Activated naive CD4-positive, alpha-beta T cell treated with anti-CD3 and anti-CD28 coated beads for 36 hours (primary cell): ENCODE results near the gene MRGPRD. TPM values are rescaled to one million over a fixed set of nuclear protein-coding genes. Genes with fewer than 3 reads are reported as not detected.
"Not testable (repeated sequence)": the region's sequence is repeated elsewhere in the genome, so short reads cannot be mapped to it uniquely, and the experiment has no call there.

Experiments
- CTCF ChIA-PET: fragments of 350-600 bp; sonication (Branson Sonifier 250); formaldehyde crosslinking; loops from one replicate; lab custom pipeline; 2021; ENCODE audit warnings: antibody characterized with exemption; lab: Charles Lee
- DNase-seq: peaks from one replicate; pipeline ENCODE4 v3.0.0-alpha.2; 2020
- H3K27ac Mint-ChIP-seq: one replicate; pipeline ENCODE4 v1.8.0; 2021; ENCODE audit warnings: mild to moderate bottlenecking, mixed read lengths
- H3K27me3 Mint-ChIP-seq: one replicate; pipeline ENCODE4 v1.8.0; 2021; ENCODE audit warnings: low read depth, mixed read lengths
- H3K36me3 Mint-ChIP-seq: one replicate; pipeline ENCODE4 v1.8.0; 2021; ENCODE audit warnings: low read depth, mixed read lengths
- H3K4me1 Mint-ChIP-seq: one replicate; pipeline ENCODE4 v1.8.0; 2021; ENCODE audit warnings: low read depth, mixed read lengths
- H3K4me3 Mint-ChIP-seq: one replicate; pipeline ENCODE4 v1.8.0; 2021; ENCODE audit warnings: mild to moderate bottlenecking, moderate library complexity, mixed read lengths
- H3K9me3 Mint-ChIP-seq: one replicate; pipeline ENCODE4 v1.8.0; 2021; ENCODE audit warnings: mixed read lengths
- intact Hi-C: fragments of 100-400 bp; cut with micrococcal nuclease; formaldehyde crosslinking; loops from one replicate; pipeline ENCODE4 v1.15.1; 2023
- total RNA-seq, 2 experiments: library from RNA; stranded (reverse); gene quantifications; one replicate each; pipeline ENCODE4 v1.2.3, GENCODE V29; 2021

Gene MRGPRD
- total RNA-seq, 2 experiments from 2014 or later, result not detected

DNA sequence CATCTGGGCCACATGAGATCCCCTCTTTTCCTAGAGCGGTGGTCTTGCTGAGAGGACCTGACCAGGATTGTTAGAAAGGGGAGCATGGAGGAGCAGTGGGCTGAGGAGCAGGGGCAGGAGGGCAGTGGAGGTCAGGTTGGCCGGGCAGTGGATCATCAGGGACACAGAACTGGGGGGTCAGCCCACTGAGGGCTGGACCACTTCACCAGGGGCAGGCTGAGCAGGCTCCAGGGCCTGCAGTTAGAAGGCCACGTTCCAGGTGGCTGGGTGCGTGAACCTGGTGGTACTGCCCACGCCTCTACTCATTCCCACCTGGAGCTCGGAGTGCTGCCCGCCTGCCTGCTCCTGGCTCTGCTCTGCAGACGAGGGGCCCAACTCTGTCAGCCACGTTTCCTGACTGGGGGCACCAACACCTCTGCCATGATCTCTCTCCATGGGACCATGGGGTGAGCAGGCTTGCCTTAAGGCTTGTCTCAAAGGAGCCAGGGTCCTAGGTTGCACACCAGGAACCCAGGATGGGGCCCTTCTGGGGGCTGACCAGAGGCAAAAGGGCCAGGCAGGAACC is 22.6 kb upstream of the MRGPRD start:
- no peaks in the 10 kb centered on the region for H3K4me1 Mint-ChIP-seq
- intact Hi-C loops, result no loop called here
- H3K4me3 Mint-ChIP-seq, result no peak overlapping the region
- no peaks in the 10 kb centered on the region for H3K9me3 Mint-ChIP-seq
- no peak for DNase-seq
- H3K27ac Mint-ChIP-seq, result no peak overlapping the region
- peaks cover 3% of the 10 kb centered on the region for H3K27me3 Mint-ChIP-seq
- H3K36me3 Mint-ChIP-seq, result no peaks in the 10 kb centered on the region
- CTCF ChIA-PET, result no interaction called here

DNA sequence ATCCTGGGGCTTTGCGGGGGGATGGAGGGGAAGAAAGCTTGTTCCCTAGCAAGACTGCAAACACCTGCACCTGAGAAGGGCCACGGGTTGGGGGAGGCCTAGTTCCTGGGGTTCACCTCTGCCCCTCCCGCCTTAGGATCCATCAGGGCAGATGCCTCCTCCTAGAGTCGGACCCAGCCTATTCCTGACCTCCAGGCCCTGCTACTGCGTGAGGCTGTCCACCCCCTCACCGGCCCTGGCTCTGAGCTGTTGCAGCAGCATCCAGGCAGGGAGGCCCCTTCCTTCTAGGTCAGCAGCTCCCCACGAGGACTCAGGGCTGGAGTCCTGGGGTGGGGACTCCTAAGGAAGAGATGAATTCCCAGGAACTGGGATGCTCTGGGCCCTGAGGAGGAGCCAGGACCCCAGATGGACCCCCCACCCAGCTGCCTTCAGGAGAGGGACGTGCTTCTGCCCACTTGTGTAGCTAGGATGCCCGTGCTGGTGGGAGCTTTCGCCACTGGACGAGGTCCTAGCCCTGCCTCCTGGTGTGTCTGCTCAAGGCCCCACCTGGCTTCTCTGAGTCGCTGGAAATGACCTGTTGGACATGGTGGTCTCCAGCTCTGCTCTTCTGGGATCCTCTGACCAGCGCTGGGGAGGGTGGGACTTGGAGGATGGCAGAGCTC is 21.9 kb upstream of the MRGPRD start:
- H3K9me3 Mint-ChIP-seq, result no peaks in the 10 kb centered on the region
- intact Hi-C loops, result no loop called here
- no peaks in the 10 kb centered on the region for H3K4me1 Mint-ChIP-seq
- H3K4me3 Mint-ChIP-seq, result no peak overlapping the region
- DNase-seq, result no peak
- H3K27me3 Mint-ChIP-seq, result peaks cover 3% of the 10 kb centered on the region
- CTCF ChIA-PET, result no interaction called here
- no peak overlapping the region for H3K27ac Mint-ChIP-seq
- H3K36me3 Mint-ChIP-seq, result no peaks in the 10 kb centered on the region

- Mint-ChIP-seq H3K9me3 (no peaks in the 10 kb centered on the region), H3K36me3 (no peaks in the 10 kb centered on the region)
- CTCF ChIA-PET, result no interaction called here
Measured at GRCh38 chr11:69002110-69002569, 21.4 kb upstream of the MRGPRD start.

DNA sequence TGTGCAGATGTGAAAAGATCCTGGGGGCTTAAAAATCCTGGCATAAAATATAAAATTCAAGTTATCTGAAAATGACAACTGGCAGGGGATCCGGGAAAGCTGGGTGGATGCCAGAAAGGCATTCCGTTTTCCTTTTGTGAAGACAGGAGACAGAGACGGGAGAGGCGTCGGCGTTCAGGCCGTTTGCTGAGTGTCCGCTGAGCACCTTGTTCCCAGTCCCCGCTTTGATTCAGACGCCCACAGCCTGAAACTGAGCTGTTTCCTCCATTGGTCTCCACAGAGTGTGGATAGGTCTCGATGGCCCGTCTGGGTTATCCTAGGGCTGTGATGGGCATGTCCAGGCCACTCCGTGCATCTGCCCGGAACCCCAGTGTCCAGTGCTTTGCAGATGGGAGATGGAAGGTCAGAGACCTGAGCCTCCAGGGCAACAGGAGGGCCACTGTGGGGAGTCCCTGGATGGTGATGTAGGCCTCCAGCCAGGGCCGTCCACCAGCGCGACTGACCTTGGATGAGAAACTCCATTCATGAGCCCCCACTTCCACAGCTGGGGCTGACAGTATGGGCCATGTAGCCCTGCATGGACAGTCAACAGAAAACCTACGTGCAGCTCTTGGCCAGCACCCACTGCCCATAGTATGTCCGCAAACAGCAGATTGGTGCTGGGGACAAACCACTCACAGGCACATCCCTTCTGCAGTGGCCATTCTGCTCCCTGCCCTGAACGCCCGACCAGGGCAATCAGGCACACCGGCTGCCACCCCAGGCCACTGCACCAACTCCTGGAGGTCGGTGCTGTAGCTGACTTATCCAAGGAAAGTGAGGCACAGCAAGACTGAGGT is 20.7 kb upstream of the MRGPRD start:
- Mint-ChIP-seq H3K36me3 (no peaks in the 10 kb centered on the region), H3K4me1 (no peaks in the 10 kb centered on the region), H3K9me3 (no peaks in the 10 kb centered on the region), H3K27me3 (peaks cover 3% of the 10 kb centered on the region), H3K27ac (no peak overlapping the region), H3K4me3 (no peak overlapping the region)
- CTCF ChIA-PET, result no interaction called here
- no peak for DNase-seq
- intact Hi-C loops, result no loop called here

More at GRCh38 chr11:69002110-69002569, 21.4 kb upstream of the MRGPRD start:
- H3K4me1 Mint-ChIP-seq, result no peaks in the 10 kb centered on the region
- intact Hi-C loops, result no loop called here
- H3K27me3 Mint-ChIP-seq, result peaks cover 3% of the 10 kb centered on the region
- H3K27ac Mint-ChIP-seq, result no peak overlapping the region
- no peak overlapping the region for H3K4me3 Mint-ChIP-seq
- no peak for DNase-seq

GRCh38 chr11:69000831-69001242 is 20.1 kb upstream of the MRGPRD start:
- no peaks in the 10 kb centered on the region for H3K4me1 Mint-ChIP-seq
- DNase-seq, result no peak
- CTCF ChIA-PET, result no interaction called here
- H3K4me3 Mint-ChIP-seq, result no peak overlapping the region
- no peaks in the 10 kb centered on the region for H3K36me3 Mint-ChIP-seq
- peaks cover 3% of the 10 kb centered on the region for H3K27me3 Mint-ChIP-seq
- no peak overlapping the region for H3K27ac Mint-ChIP-seq
- no peaks in the 10 kb centered on the region for H3K9me3 Mint-ChIP-seq
- intact Hi-C loops, result no loop called here

DNA sequence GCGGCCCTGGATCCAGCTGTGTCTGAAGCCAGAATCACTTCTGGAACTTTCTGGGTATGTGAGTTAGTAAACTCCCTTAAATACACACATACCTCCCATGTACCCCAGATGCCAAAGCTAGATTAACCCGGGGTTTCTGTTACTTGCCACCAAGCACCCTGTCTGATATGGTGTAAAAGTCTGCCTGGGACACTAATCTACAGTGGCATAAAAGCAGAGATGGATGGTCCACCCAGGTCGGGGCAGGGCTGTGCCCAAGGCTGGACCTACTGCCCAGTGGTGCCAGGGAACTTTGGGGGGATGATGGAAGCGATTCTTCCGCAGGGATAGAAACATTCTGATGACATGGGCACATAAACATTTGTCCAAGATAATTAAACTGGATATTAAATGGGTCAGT is 19.6 kb upstream of the MRGPRD start:
- H3K4me1 Mint-ChIP-seq, result no peaks in the 10 kb centered on the region
- no peak for DNase-seq
- H3K27ac Mint-ChIP-seq, result no peak overlapping the region
- no peaks in the 10 kb centered on the region for H3K9me3 Mint-ChIP-seq
- CTCF ChIA-PET, result no interaction called here
- H3K36me3 Mint-ChIP-seq, result no peaks in the 10 kb centered on the region
- intact Hi-C loops, result no loop called here
- no peak overlapping the region for H3K4me3 Mint-ChIP-seq
- H3K27me3 Mint-ChIP-seq, result peaks cover 2% of the 10 kb centered on the region

DNA sequence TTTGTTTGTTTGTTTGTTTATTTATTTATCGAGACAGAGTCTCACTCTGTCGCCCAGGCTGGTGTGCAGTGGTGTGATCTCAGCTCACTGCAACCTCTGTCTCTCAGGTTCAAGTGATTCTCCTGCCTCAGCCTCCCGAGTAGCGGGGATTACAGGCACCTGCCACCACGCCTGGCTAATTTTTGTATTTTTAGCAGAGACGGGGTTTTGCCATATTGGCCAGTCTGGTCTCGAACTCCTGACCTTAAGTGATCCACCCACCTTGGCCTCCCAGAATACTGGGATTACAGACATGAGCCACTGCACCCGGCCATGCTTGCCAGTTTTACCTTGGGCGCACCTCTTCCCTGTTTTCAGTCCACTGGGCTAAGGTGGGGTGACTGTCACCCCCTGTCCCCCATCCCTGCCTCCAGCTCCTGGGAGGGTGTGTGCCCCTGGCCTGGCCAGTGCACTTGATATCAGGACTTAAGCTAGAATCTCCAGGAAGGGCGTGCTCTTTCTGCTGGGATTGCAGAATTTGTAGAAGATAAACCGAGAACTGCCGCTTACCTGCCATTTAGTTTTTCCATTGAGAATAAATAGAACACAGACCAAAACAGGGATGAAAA is 19.1 kb upstream of the MRGPRD start:
- CTCF ChIA-PET, H3K27me3 Mint-ChIP-seq, H3K36me3 Mint-ChIP-seq, H3K4me3 Mint-ChIP-seq, intact Hi-C loops, DNase-seq, H3K4me1 Mint-ChIP-seq, H3K27ac Mint-ChIP-seq, H3K9me3 Mint-ChIP-seq: not testable (repeated sequence)

DNA sequence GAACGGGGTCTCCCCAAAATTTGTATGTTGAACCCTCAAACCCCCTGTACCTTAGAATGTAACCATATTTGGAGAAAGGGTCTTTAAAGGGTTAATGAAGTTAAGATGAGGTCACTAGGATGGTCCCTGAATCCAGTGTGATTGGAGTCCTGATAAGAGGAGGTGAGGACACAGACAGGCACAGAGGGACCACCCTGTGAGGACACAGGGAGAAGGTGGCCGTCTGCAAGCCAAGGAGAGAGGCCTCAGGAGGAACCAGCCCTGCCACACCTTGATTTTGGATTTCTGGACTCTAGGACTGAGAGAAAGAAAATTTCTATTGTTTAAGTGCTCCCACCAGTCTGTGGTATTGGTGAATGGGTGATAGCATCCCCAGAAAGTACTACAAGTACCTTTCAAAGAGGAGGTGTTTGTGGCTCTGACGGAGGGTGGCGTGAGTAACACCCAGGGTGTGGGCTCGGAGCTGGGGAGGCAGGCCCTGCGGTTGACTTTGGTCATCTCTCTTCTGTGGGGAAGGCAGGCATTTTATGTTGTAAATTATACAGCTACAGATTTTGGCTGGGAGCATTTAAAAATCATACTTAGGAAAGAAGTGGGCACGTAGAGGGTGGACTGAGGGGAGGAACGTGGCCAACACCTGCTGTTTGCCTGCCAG is 18.4 kb upstream of the MRGPRD start:
- Mint-ChIP-seq H3K9me3 (no peaks in the 10 kb centered on the region), H3K27ac (no peak overlapping the region), H3K36me3 (no peaks in the 10 kb centered on the region), H3K4me3 (no peak overlapping the region), H3K4me1 (no peaks in the 10 kb centered on the region), H3K27me3 (no peaks in the 10 kb centered on the region)
- CTCF ChIA-PET, result no interaction called here
- intact Hi-C loops, result no loop called here
- no peak for DNase-seq

DNA sequence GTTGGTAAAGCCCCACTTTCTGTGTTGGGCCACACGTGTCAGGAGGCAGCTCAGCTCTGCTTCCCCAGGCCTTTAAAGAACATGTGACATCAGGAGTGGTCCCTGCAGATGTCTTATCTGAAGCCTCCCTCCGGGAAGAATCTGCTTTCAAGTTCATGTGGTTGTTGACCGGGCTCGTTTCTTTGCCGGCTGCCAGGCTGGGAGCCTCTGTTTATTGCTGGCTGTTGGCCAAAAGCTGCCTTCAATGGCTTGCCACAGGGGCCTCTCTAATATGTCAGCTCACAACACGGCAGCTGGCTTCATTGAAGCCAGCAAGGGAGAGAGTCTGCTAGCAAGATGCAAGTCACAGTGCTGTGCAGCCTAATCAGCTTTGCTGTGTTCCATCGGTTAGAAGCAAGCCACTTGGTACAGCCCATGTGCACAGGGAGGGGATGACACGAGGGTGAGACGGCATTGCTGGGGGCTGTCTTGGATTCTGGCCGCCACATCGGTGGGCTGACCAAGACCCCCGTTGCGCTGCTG is 17.7 kb upstream of the MRGPRD start:
- DNase-seq, result no peak
- peaks cover 4% of the 10 kb centered on the region for H3K27me3 Mint-ChIP-seq

GRCh38 chr11:68997995-68998348 is 17.2 kb upstream of the MRGPRD start:
- H3K9me3 Mint-ChIP-seq, result no peaks in the 10 kb centered on the region
- H3K4me1 Mint-ChIP-seq, result no peaks in the 10 kb centered on the region
- CTCF ChIA-PET, result no interaction called here
- H3K36me3 Mint-ChIP-seq, result no peaks in the 10 kb centered on the region
- no peak overlapping the region for H3K4me3 Mint-ChIP-seq
- no peak for DNase-seq
- peaks cover 4% of the 10 kb centered on the region for H3K27me3 Mint-ChIP-seq
- intact Hi-C loops, result no loop called here
- H3K27ac Mint-ChIP-seq, result no peak overlapping the region

More for the DNA sequence above, 17.7 kb upstream of the MRGPRD start:
- no peak overlapping the region for H3K27ac Mint-ChIP-seq
- intact Hi-C loops, result no loop called here
- no peak overlapping the region for H3K4me3 Mint-ChIP-seq
- H3K9me3 Mint-ChIP-seq, result no peaks in the 10 kb centered on the region
- CTCF ChIA-PET, result no interaction called here
- H3K4me1 Mint-ChIP-seq, result no peaks in the 10 kb centered on the region
- H3K36me3 Mint-ChIP-seq, result no peaks in the 10 kb centered on the region

- CTCF ChIA-PET, result no interaction called here
- Mint-ChIP-seq H3K36me3 (no peaks in the 10 kb centered on the region), H3K27ac (no peak overlapping the region), H3K27me3 (peaks cover 4% of the 10 kb centered on the region), H3K9me3 (no peaks in the 10 kb centered on the region), H3K4me1 (no peaks in the 10 kb centered on the region), H3K4me3 (no peak overlapping the region)
- intact Hi-C loops, result no loop called here
- DNase-seq, result no peak
Measured at GRCh38 chr11:68997124-68997994, 16.6 kb upstream of the MRGPRD start.
